ENCODE measurements around the gene GHR. TPM values are rescaled to one million over a fixed set of nuclear protein-coding genes. Genes with fewer than 3 reads are reported as not detected.

GHR gene
- total RNA-seq, 1 donor, result 5.4 TPM

DNA sequence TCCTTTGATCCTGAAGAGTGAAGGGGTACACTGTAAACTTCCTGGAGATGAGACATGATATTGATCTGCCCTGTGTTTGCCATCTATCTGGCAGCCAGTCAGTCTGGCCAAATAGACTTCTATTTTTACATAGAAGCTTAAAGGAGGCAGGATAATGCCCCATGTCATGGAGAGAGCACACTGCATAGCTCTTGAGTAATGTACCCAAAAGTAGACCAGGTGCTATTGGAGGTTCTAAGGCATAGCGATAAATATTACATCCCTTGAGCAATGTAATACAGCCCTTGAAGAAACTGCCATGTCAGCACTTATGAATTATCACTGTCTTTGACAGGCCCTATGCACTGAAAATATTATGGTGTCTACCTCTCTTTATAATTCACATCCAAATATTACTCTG, 131.8 kb downstream of the GHR start:
- no peaks in the 10 kb centered on the region for H3K79me2 ChIP-seq (ENCODE audit: insufficient read depth, low read length)
- H3K4me3 ChIP-seq (ENCODE audit: insufficient read depth, low read length), result no peak overlapping the region
- no peaks in the 10 kb centered on the region for H3K4me1 ChIP-seq (ENCODE audit: insufficient read depth, low read length)
- H3K9me3 ChIP-seq (ENCODE audit: low read depth, low read length), result no peaks in the 10 kb centered on the region
- H3K36me3 ChIP-seq (ENCODE audit: insufficient read depth, low read length), result no peaks in the 10 kb centered on the region
- H3K4me2 ChIP-seq (ENCODE audit: insufficient read depth, low read length), result no peak overlapping the region
- H4K20me1 ChIP-seq (ENCODE audit: insufficient read depth, low read length), result no peaks in the 10 kb centered on the region
- H2AFZ ChIP-seq (ENCODE audit: low read length), result no peak overlapping the region
- DNase-seq (ENCODE audit: insufficient read length, low spot score, missing footprints), result no peak
- no peak overlapping the region for H3K27ac ChIP-seq (ENCODE audit: low read depth, low read length)
- no peaks in the 10 kb centered on the region for H3K27me3 ChIP-seq (ENCODE audit: insufficient read depth, low read length)
- no peak for TF ChIP-seq CTCF (IDR thresholded peaks at IDR 0.05; ENCODE audit: extremely low read depth, low read depth, low read length)

- Histone ChIP-seq H4K20me1 (ENCODE audit: insufficient read depth, low read length) (no peaks in the 10 kb centered on the region), H3K9me3 (ENCODE audit: low read depth, low read length) (no peaks in the 10 kb centered on the region), H3K79me2 (ENCODE audit: insufficient read depth, low read length) (no peaks in the 10 kb centered on the region), H3K27ac (ENCODE audit: low read depth, low read length) (no peak overlapping the region), H3K36me3 (ENCODE audit: insufficient read depth, low read length) (no peaks in the 10 kb centered on the region), H3K4me3 (ENCODE audit: insufficient read depth, low read length) (no peak overlapping the region), H2AFZ (ENCODE audit: low read length) (no peak overlapping the region), H3K27me3 (ENCODE audit: insufficient read depth, low read length) (no peaks in the 10 kb centered on the region), H3K4me2 (ENCODE audit: insufficient read depth, low read length) (no peak overlapping the region), H3K4me1 (ENCODE audit: insufficient read depth, low read length) (no peaks in the 10 kb centered on the region)
- no peak for DNase-seq (ENCODE audit: insufficient read length, low spot score, missing footprints)
- TF ChIP-seq CTCF (IDR thresholded peaks at IDR 0.05; ENCODE audit: extremely low read depth, low read depth, low read length), result no peak
Measured at GRCh38 chr5:42555797-42556196, 132.6 kb downstream of the GHR start.

DNA sequence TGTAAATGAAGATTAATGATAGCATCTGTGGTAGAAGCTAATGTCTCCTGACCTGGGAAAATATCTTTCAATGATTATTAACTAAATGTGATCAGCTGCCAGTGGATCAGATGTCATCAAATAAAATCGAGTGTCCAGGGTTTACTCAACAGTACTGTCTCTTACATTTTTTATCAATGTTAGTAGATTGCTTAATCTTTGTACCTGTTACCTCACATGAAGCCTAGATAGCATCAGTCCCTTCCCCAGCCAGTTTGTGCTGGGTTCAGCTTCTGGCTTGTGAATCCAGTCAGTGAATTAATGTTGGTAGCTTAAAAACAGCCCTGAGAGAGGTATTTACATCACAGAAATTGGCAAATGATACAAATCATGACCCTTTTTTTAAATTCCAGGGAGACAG, 134.4 kb downstream of the GHR start:
- Histone ChIP-seq H3K4me2 (ENCODE audit: insufficient read depth, low read length) (no peak overlapping the region), H3K27ac (ENCODE audit: low read depth, low read length) (no peak overlapping the region), H3K9me3 (ENCODE audit: low read depth, low read length) (no peaks in the 10 kb centered on the region), H4K20me1 (ENCODE audit: insufficient read depth, low read length) (no peaks in the 10 kb centered on the region), H2AFZ (ENCODE audit: low read length) (no peak overlapping the region), H3K79me2 (ENCODE audit: insufficient read depth, low read length) (no peaks in the 10 kb centered on the region), H3K36me3 (ENCODE audit: insufficient read depth, low read length) (no peaks in the 10 kb centered on the region), H3K27me3 (ENCODE audit: insufficient read depth, low read length) (no peaks in the 10 kb centered on the region), H3K4me3 (ENCODE audit: insufficient read depth, low read length) (no peak overlapping the region), H3K4me1 (ENCODE audit: insufficient read depth, low read length) (no peaks in the 10 kb centered on the region)
- no peak for DNase-seq (ENCODE audit: insufficient read length, low spot score, missing footprints)
- no peak for TF ChIP-seq CTCF (IDR thresholded peaks at IDR 0.05; ENCODE audit: extremely low read depth, low read depth, low read length)

DNA sequence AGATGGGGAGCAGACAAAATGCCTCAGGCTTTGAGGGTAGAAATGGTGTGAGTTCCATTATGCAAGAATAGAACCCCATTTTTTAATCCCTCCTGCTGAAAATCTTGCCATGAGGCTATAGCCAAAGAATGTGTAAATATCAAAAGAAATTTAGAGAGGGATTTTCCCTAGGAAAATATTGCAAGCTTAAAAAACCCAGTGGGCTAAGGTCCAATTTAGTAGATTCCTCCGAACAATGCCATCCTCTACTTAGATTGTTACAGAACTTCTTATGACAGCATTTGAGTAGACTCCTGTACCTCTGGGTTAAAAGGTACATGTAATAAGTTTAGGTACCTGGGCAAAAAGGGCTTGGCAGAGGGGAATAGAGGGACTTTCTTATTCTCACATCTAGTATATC, 138.4 kb downstream of the GHR start:
- no peak for TF ChIP-seq CTCF (IDR thresholded peaks at IDR 0.05; ENCODE audit: extremely low read depth, low read depth, low read length)
- DNase-seq (ENCODE audit: insufficient read length, low spot score, missing footprints), result no peak
- no peaks in the 10 kb centered on the region for H3K4me1 ChIP-seq (ENCODE audit: insufficient read depth, low read length)

More for the DNA sequence above, 138.4 kb downstream of the GHR start:
- Histone ChIP-seq H3K27me3 (ENCODE audit: insufficient read depth, low read length) (no peaks in the 10 kb centered on the region), H2AFZ (ENCODE audit: low read length) (no peak overlapping the region), H3K4me3 (ENCODE audit: insufficient read depth, low read length) (no peak overlapping the region), H3K4me2 (ENCODE audit: insufficient read depth, low read length) (no peak overlapping the region), H4K20me1 (ENCODE audit: insufficient read depth, low read length) (no peaks in the 10 kb centered on the region), H3K9me3 (ENCODE audit: low read depth, low read length) (no peaks in the 10 kb centered on the region), H3K27ac (ENCODE audit: low read depth, low read length) (no peak overlapping the region), H3K36me3 (ENCODE audit: insufficient read depth, low read length) (no peaks in the 10 kb centered on the region), H3K79me2 (ENCODE audit: insufficient read depth, low read length) (no peaks in the 10 kb centered on the region)

All from osteoblast (primary cell).